ENCODE data around the gene PGP. TPM values are rescaled to one million over a fixed set of nuclear protein-coding genes. Genes with fewer than 3 reads are reported as not detected.

The PGP gene
- total RNA-seq, 2 donors from 2014 or later = 11.6 to 21.6 TPM

DNA sequence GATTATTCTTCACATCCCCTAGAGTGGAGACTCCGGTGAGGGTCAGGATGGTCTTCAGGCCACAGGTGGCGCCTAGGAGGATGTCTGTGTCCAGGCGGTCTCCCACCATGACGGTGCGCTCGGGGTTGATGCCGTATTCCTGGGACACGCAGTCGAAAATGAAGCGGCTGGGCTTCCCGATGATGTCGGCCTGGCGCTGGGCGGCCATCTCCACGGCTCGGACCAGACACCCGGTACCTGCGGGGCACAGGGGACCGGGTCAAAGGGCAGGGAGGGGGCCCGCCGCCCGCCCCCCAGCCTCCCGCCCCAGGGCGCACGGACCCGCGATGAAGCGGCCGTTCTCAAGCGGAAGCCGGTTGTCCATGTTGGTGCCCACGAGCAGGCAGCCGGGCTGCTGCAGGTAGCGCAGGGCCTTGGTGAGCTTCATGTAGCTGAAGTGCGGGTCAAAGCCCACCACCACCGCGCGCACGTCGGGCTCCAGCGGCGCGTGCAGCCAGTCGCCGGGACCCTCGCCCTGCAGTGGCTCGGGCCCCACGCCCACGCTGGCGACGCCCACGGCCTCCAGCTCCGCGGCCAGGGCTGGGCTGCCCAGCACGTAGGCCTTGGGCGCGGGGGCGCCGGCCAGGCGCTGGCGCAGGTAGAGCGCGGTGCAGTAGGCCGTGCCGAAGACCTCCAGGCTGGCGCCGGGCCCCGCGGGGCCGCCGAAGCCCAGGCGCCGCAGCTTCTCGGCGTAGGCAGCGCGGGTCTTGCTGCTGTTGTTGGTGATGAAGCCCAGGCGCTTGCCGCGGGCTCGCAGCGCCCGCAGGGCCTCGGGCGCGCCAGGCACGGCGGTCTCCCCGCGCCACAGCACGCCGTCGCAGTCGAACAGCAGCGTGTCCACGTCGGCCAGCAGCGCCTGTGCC is 572 bp downstream of the PGP start:
- H3K4me1 Mint-ChIP-seq = peaks cover 6% of the 10 kb centered on the region
- H3K27ac Mint-ChIP-seq = peak overlapping the region; percentile 73
- no peak for ATAC-seq (replicated peaks)
- H3K27me3 Mint-ChIP-seq = no peaks in the 10 kb centered on the region
- H3K36me3 Mint-ChIP-seq (ENCODE audit: low read depth) = peaks cover 21% of the 10 kb centered on the region
- H3K9me3 Mint-ChIP-seq = no peaks in the 10 kb centered on the region
- H3K4me3 Mint-ChIP-seq = peak overlapping the region; percentile 89

DNA sequence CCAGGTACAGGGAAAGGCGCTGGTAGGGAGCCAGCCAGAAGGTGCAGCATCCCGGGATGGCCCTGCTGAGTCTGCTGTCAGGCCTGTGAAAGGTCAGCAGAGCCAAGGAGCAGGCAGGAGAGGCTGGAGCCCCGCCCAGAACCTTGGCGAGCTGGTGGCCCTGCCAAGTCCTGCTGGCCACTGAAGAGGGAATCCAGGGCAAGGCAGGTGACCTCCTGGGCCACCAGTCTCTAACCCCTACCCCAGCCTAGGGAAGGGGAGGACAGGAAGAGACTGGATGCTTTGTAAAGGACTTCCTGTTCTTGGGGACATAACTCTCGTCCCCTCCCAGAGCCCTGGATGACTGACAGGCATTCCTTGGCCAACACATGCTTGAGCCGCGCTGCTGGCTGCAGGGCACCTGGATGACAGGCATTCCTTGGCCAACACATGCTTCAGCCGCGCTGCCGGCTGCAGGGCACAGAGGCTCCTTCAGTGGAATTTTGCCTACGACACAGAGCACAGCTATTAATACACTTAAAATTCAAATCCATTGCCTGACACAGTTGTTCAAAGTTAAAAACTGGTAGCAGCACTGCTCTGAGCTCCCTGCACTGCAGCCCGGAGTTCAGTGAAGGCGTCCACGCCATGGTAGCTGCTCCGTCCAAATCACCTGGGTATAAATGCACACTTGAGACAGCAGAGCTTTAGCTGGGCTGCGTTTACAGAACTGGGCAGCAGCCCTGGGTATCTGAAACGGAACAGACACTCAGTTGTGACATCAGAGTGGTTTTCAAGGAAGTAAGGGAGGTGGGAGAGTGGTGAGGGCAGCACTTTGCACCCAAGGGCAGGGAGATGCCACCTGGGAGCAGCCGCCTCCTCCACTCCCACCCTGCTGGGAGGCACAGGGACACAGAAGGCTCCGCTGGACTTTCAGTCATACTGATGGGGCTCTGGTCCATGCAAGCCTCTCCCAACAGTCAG is 2.0 kb downstream of the PGP start:
- Mint-ChIP-seq H3K36me3 (ENCODE audit: low read depth) (peaks cover 30% of the 10 kb centered on the region), H3K27ac (no peak overlapping the region), H3K4me1 (peaks cover 7% of the 10 kb centered on the region), H3K9me3 (no peaks in the 10 kb centered on the region), H3K4me3 (peak overlapping the region; percentile 89), H3K27me3 (no peaks in the 10 kb centered on the region)
- ATAC-seq (replicated peaks) = no peak

DNA sequence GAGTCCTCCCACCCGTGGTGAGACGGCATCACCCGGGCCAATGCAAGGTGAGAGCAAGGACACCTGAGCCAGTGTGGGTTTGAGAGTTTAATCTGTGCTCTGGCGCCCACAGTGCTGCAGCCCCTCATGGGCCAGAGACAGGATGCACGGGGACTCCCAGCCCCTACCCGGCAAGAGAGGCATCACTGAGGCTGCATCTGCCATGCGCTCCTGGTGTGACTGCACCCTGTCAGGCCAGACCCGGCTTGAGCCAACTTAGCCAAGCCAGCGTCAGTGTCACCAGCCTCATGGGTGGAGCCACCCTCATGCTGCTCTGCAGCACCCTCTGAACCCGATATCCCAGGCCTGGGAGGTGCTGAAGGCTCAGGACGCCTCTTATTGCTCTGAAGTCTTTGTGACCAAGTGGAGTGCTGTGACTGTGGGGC is 2.7 kb downstream of the PGP start:
- Mint-ChIP-seq H3K4me1 (peaks cover 12% of the 10 kb centered on the region), H3K27me3 (no peaks in the 10 kb centered on the region), H3K27ac (no peak overlapping the region), H3K36me3 (ENCODE audit: low read depth) (peaks cover 36% of the 10 kb centered on the region), H3K4me3 (peak overlapping the region; percentile 89), H3K9me3 (no peaks in the 10 kb centered on the region)
- ATAC-seq (replicated peaks) = no peak

DNA sequence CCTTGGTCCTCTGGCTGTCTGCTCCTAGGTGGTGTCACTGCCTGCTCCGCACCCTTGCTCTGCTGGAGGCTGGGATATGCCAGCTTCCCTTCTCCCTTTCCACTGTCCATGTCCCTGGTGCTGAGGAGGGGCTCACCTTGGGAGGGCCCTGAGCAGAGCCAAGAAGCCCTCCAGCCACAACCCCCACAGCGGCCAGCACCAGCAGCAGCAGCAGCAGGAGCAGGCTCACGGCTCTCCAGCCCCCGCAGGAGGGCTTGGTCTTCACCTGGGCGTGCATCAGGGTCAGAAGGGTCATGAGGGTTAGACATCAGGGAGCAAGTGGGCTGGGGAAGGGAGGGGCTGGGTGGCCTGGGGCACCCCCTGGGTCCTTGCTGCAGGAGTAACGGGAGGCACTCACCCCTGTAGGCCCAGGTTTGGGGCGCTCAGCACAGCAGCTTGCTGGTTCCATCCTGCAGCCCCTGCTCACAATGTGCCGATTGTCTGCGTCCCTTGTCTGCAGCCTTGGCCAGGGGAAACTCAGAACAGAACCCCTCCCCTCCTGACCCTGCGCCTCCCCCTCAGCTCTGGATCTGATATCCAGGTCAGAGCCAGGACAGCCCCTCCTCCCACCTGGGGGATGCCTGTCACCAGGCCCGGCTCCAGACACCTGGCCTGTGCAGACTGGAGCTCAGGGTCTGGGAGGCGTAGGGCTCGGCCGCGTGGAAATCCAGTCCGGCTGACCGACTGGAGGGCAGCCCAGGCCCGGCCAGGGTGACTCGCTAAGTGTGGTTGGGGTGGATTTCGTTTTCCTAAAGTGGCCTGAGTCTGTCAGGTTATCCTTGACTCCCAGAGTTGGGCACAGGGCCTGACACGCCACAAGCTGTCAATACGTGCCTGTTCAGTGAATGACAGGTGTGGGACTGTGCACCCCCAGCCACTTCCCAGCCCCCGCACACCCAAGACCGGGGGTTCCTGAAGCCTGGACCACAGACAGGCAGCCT is 4.0 kb downstream of the PGP start, which contains the start of gene BRICD5:
BRICD5 (minus strand) TSS at position 478 of the 980 bp plus-strand sequence; CDS start at position 448, 30 bp downstream.
- Mint-ChIP-seq H3K4me3 (peak within 1 kb of the TSS; percentile 89), H3K36me3 (ENCODE audit: low read depth) (peaks cover 44% of the 10 kb centered on the region), H3K27ac (no peak within 1 kb of the TSS), H3K27me3 (no peaks in the 10 kb centered on the region), H3K9me3 (no peaks in the 10 kb centered on the region), H3K4me1 (peaks cover 12% of the 10 kb centered on the region)
- ATAC-seq (replicated peaks) = no peak

DNA sequence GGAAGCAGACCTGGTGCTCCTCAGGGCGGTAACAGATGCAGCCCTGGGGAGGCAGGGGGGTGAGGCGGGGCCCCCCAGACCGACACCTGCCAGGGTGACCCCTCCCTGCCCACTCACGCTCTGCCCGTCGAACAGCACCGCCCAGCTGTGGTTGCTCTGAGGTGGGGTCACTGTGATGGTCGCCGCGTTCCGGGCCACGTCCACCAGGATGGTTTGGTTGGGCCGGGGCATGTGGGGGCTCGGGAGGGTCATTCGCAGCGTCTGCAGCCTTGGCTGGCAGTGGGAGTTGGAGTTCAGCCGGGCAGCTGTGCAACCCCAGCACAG is 4.7 kb downstream of the PGP start:
- no peaks in the 10 kb centered on the region for H3K9me3 Mint-ChIP-seq
- peaks cover 44% of the 10 kb centered on the region for H3K36me3 Mint-ChIP-seq (ENCODE audit: low read depth)
- ATAC-seq (replicated peaks) = no peak
- no peak overlapping the region for H3K4me3 Mint-ChIP-seq
- H3K27me3 Mint-ChIP-seq = no peaks in the 10 kb centered on the region
- H3K4me1 Mint-ChIP-seq = peaks cover 12% of the 10 kb centered on the region
- H3K27ac Mint-ChIP-seq = no peak overlapping the region

DNA sequence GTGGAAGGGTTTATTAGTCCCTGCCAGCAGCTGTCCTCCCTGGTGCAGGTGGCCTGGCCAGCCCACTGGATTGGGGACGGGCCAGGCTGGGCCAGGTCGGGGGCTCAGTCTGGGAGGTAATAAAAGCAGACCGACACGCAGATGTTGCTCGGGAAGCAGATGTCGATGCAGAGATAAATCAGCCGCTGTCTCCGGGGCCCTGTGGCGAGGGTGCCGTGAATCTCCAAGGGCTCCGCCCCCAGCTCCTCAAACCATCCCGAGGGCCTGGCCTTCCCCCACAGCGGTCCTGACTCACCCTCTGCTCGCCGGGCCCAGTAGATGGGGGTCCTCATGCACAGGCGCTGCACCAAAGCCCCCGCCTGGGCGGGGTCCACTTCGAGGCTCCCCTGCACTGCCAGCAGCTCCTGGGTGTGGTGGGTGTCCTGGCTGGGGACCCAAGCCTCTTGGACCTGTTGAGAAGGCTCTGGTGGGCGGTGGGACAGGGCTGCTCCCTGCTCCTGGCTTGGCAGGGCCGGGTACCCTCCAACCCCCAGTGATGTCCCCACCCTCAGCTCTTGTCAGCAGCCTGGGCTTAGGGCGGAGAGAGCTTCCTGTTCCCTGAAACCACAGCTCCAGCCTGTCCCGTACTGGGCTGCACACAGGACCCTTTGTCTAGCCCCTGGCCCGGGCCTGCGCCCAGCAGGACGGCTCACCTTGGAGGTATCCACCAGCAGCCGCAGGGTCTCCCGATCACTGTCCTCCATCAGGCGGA is 5.2 kb downstream of the PGP start:
- Mint-ChIP-seq H3K27ac (no peak overlapping the region), H3K4me3 (no peak overlapping the region), H3K36me3 (ENCODE audit: low read depth) (peaks cover 44% of the 10 kb centered on the region), H3K4me1 (peaks cover 15% of the 10 kb centered on the region), H3K9me3 (no peaks in the 10 kb centered on the region), H3K27me3 (no peaks in the 10 kb centered on the region)
- no peak for ATAC-seq (replicated peaks)

DNA sequence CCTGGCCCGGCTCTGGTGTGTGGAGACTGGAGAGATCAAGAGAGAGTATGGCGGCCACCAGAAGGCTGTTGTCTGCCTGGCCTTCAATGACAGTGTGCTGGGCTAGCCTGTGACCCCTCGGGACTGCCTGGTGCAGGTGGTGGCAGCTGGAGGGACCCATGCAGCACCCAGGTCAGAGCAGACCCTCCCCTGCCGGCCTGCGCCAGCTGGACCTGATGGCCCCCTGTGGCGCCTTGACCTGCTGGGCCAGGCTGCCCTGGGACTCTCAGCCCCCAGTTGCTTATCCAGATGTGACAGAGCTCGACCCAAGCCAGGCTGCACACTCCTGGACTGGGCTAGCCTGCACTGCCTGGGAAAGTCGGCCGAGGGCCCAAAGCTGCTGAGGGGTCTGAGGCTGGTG is 5.9 kb downstream of the PGP start:
- Mint-ChIP-seq H3K27ac (no peak overlapping the region), H3K4me1 (peaks cover 17% of the 10 kb centered on the region), H3K9me3 (no peaks in the 10 kb centered on the region), H3K4me3 (no peak overlapping the region), H3K27me3 (no peaks in the 10 kb centered on the region), H3K36me3 (ENCODE audit: low read depth) (peaks cover 44% of the 10 kb centered on the region)
- no peak for ATAC-seq (replicated peaks)

DNA sequence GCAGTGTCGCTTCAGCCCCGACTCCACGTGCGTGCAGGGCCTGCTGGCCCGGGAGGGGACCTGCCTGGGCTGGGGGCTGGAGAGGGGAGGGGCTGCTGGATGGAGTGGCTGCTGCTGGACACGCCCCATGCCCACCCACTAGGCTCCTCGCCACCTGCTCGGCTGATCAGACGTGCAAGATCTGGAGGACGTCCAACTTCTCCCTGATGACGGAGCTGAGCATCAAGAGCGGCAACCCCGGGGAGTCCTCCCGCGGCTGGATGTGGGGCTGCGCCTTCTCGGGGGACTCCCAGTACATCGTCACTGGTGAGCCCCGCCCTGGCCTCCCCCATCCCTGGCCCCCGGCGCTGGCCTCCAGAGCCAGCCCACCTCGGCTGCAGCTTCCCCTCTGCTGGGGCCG is 6.3 kb downstream of the PGP start:
- no peaks in the 10 kb centered on the region for H3K9me3 Mint-ChIP-seq
- no peak overlapping the region for H3K4me3 Mint-ChIP-seq
- H3K27me3 Mint-ChIP-seq = no peaks in the 10 kb centered on the region
- H3K27ac Mint-ChIP-seq = no peak overlapping the region
- H3K4me1 Mint-ChIP-seq = peaks cover 17% of the 10 kb centered on the region
- no peak for ATAC-seq (replicated peaks)
- peaks cover 39% of the 10 kb centered on the region for H3K36me3 Mint-ChIP-seq (ENCODE audit: low read depth)

DNA sequence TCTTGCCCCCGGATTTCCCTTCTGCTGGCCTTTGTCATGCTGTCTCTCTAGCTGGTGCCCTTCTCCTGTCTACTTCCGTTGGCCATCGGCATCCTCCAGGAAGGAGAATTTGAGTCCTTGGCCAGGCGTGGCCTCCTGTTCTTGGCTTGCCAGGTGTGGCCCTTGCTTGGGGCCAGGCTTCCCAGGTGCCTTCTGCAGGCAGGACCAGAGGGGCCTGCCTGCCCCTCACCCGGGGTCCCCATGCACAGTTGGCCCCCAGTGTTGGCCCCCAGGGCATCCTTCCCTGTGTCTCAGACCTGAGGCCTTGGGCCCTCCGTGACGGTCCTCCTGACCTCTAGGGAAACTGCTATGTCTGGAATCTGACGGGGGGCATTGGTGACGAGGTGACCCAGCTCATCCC is 6.8 kb downstream of the PGP start:
- H3K27me3 Mint-ChIP-seq = no peaks in the 10 kb centered on the region
- no peaks in the 10 kb centered on the region for H3K9me3 Mint-ChIP-seq
- H3K36me3 Mint-ChIP-seq (ENCODE audit: low read depth) = peaks cover 35% of the 10 kb centered on the region
- H3K27ac Mint-ChIP-seq = no peak overlapping the region
- peak overlapping the region; percentile 80 for H3K4me3 Mint-ChIP-seq
- no peak for ATAC-seq (replicated peaks)
- H3K4me1 Mint-ChIP-seq = peaks cover 17% of the 10 kb centered on the region

DNA sequence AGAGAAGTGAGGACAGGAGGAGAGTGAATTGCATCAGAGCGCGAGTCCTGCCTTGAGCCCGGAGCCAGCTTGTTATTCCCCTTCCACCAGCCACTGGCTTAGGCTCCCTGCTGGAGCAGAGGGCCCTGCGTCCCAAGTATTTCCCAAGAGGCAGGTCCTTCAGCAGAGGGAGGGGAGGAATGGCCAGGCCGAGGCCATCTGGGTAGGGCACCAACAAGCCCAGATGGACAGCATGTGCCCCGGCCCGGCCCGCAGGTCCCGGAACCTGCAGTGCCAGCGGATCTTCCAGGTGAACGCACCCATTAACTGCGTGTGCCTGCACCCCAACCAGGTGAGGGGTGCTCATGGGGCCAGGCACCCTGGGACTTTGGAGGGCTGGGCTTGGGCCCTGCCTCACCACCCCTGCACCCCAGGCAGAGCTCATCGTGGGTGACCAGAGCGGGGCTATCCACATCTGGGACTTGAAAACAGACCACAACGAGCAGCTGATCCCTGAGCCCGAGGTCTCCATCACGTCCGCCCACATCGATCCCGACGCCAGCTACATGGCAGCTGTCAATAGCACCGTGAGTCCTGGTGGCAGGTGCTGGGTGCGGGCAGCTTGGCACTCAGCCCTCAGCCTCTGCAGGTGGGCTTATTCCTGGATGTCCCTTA is 7.7 kb downstream of the PGP start:
- no peak for ATAC-seq (replicated peaks)
- H3K4me3 Mint-ChIP-seq = peak overlapping the region; percentile 80
- H3K27me3 Mint-ChIP-seq = no peaks in the 10 kb centered on the region
- H3K27ac Mint-ChIP-seq = no peak overlapping the region
- H3K4me1 Mint-ChIP-seq = peaks cover 14% of the 10 kb centered on the region
- peaks cover 29% of the 10 kb centered on the region for H3K36me3 Mint-ChIP-seq (ENCODE audit: low read depth)
- no peaks in the 10 kb centered on the region for H3K9me3 Mint-ChIP-seq

DNA sequence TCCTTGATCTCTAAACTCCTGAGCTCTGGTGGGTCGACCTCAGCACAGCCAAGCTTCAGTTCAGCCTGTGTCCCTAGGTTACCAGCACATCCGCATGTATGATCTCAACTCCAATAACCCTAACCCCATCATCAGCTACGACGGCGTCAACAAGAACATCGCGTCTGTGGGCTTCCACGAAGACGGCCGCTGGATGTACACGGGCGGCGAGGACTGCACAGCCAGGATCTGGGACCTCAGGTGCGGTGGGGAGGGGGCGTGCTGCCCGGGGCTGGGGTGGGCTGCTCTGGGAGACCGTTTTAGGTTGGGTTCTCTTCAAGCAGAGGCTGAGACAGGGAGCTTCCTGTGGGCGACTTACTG is 8.2 kb downstream of the PGP start:
- H3K4me3 Mint-ChIP-seq = peak overlapping the region; percentile 80
- peaks cover 11% of the 10 kb centered on the region for H3K4me1 Mint-ChIP-seq
- no peaks in the 10 kb centered on the region for H3K9me3 Mint-ChIP-seq
- peaks cover 24% of the 10 kb centered on the region for H3K36me3 Mint-ChIP-seq (ENCODE audit: low read depth)
- no peaks in the 10 kb centered on the region for H3K27me3 Mint-ChIP-seq
- H3K27ac Mint-ChIP-seq = peak overlapping the region; percentile 22
- ATAC-seq (replicated peaks) = no peak

DNA sequence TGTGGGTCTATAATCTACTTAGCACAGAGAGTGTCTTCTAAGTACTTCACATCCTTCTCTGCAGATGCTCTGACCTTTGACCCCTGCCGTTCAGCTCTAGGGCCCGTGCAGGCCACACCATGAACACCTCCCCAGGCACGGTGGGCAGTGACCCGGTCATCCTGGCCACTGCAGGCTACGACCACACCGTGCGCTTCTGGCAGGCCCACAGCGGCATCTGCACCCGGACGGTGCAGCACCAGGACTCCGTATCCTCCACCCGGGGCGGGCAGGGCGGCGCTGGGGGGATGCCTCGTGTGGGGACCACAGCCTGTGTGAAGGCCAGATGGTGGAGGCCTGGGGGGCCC is 8.7 kb downstream of the PGP start:
- Mint-ChIP-seq H3K27ac (peak overlapping the region; percentile 22), H3K36me3 (ENCODE audit: low read depth) (peaks cover 23% of the 10 kb centered on the region), H3K4me3 (peak overlapping the region; percentile 80), H3K27me3 (no peaks in the 10 kb centered on the region), H3K4me1 (peaks cover 11% of the 10 kb centered on the region), H3K9me3 (no peaks in the 10 kb centered on the region)
- no peak for ATAC-seq (replicated peaks)
